HFF-Myc (cell line): Measurements from ENCODE around the gene SRC.

Experiments used
- DNase-seq: peaks from one replicate; pipeline ENCODE4 v3.0.0-alpha.2; 2011; ENCODE audit warnings: low read depth; ENCODE audit errors: extremely low read depth
- H3K4me3 ChIP-seq: replicated peaks from 2 replicates; pipeline ENCODE4 v1.5.1; 2011; ENCODE audit warnings: low read depth, mild to moderate bottlenecking, control low read depth, low read length
- CTCF ChIP-seq: IDR thresholded peaks from 2 replicates; pipeline ENCODE4 v1.5.1; 2012; ENCODE audit warnings: mild to moderate bottlenecking, low read depth, low read length, control low read depth; ENCODE audit errors: missing control alignments

SRC gene

GRCh38 chr20:37346535-37347346 lies 801 bp downstream of the SRC start:
- DNase-seq = no peak
- TF ChIP-seq CTCF = no peak
- H3K4me3 ChIP-seq = peak overlapping the region; percentile 59

- peak overlapping the region; percentile 59 for H3K4me3 ChIP-seq
- DNase-seq = no peak
- TF ChIP-seq CTCF = no peak
Measured at GRCh38 chr20:37347347-37347823, 1.4 kb downstream of the SRC start.

GRCh38 chr20:37347891-37348791 lies 2.2 kb downstream of the SRC start:
- no peak for DNase-seq
- TF ChIP-seq CTCF = no peak
- H3K4me3 ChIP-seq = no peak overlapping the region

- H3K4me3 ChIP-seq = no peak overlapping the region
- TF ChIP-seq CTCF = no peak
- DNase-seq = no peak
Measured at GRCh38 chr20:37348792-37349516, 3.0 kb downstream of the SRC start.

- TF ChIP-seq CTCF = no peak
- no peak overlapping the region for H3K4me3 ChIP-seq
- DNase-seq = no peak
Measured at GRCh38 chr20:37349517-37350491, 3.9 kb downstream of the SRC start.
